GM12801 (cell line): ENCODE data around the gene CHDH.

ENCODE experiments used
- CTCF ChIP-seq: IDR thresholded peaks from one replicate; pipeline ENCODE4 v1.5.1; 2011; ENCODE audit warnings: control low read depth; ENCODE audit not compliant: insufficient read length; ENCODE audit errors: extremely low read depth

The CHDH gene

GRCh38 chr3:53809764-53810400 lies 36.3 kb downstream of the CHDH start:
- TF ChIP-seq CTCF = no peak

- no peak for TF ChIP-seq CTCF
Observed at GRCh38 chr3:53809267-53809666, 37.0 kb downstream of the CHDH start.

GRCh38 chr3:53808496-53808895 lies 37.7 kb downstream of the CHDH start:
- no peak for TF ChIP-seq CTCF

GRCh38 chr3:53807117-53807810 lies 39.0 kb downstream of the CHDH start:
- no peak for TF ChIP-seq CTCF

GRCh38 chr3:53806182-53807116 lies 39.8 kb downstream of the CHDH start:
- TF ChIP-seq CTCF = no peak

GRCh38 chr3:53805463-53806159 lies 40.6 kb downstream of the CHDH start:
- no peak for TF ChIP-seq CTCF
